HepG2 (cell line): ENCODE data around the gene ANKAR. TPM values are rescaled to one million over a fixed set of nuclear protein-coding genes. Genes with fewer than 3 reads are reported as not detected.

ENCODE experiments used
- AGO2 ChIP-seq: fragments of 200-400 bp; formaldehyde crosslinking; optimal IDR thresholded peaks from 2 replicates; pipeline ENCODE3; 2017; ENCODE audit warnings: mild to moderate bottlenecking, low read depth, low read length, moderate library complexity
- ERF ChIP-seq: IDR thresholded peaks from 2 replicates; pipeline ENCODE4 v1.6.1; 2018; ENCODE audit warnings: missing biosample characterization, missing genetic modification reagents
- ETV6 ChIP-seq: sonication (generic); formaldehyde crosslinking; conservative IDR thresholded peaks from 2 replicates; pipeline ENCODE4 v1.4.0; 2020; ENCODE audit warnings: missing genetic modification reagents
- MAZ ChIP-seq, 2 experiments: sonication (generic) in 1 of 2; formaldehyde crosslinking in 1 of 2; IDR thresholded peaks; 2 replicates each; pipeline versions ENCODE4 v1.5.0 to v1.6.1; 2012 to 2020; ENCODE audit warnings: low read depth in 2 of 2, mild to moderate bottlenecking in 2 of 2, borderline replicate concordance in 1 of 2, improper control_type of control experiment in 1 of 2, low read length in 1 of 2, missing genetic modification reagents in 1 of 2, moderate library complexity in 1 of 2
- NCOA5 ChIP-seq: sonication (generic); formaldehyde crosslinking; IDR thresholded peaks from 2 replicates; pipeline ENCODE4 v1.4.0; 2020; ENCODE audit warnings: missing genetic modification reagents
- NFYB ChIP-seq: sonication (generic); formaldehyde crosslinking; IDR thresholded peaks from 2 replicates; pipeline ENCODE4 v1.4.0; 2020; ENCODE audit warnings: missing genetic modification reagents
- PPARG ChIP-seq: conservative IDR thresholded peaks from 2 replicates; pipeline ENCODE4 v1.6.1; 2016; ENCODE audit warnings: missing biosample characterization, missing genetic modification reagents
- TBL1XR1 ChIP-seq: fragments of 150-350 bp; IDR thresholded peaks from 2 replicates; pipeline ENCODE4 v1.6.1; 2014; ENCODE audit warnings: borderline replicate concordance, low read length; ENCODE audit not compliant: partially characterized antibody
- XRCC5 ChIP-seq: fragments of 200-400 bp; formaldehyde crosslinking; optimal IDR thresholded peaks from 2 replicates; pipeline ENCODE3; 2017; ENCODE audit warnings: mild to moderate bottlenecking, low read length
- ZNF180 ChIP-seq: sonication (generic); formaldehyde crosslinking; IDR thresholded peaks from 2 replicates; pipeline ENCODE4 v1.4.0; 2020; ENCODE audit warnings: low read depth, missing genetic modification reagents, borderline replicate concordance
- ZNF337 ChIP-seq: sonication (generic); formaldehyde crosslinking; IDR thresholded peaks from 2 replicates; pipeline ENCODE4 v1.5.1; 2020; ENCODE audit warnings: missing genetic modification reagents, low read depth, mild to moderate bottlenecking, borderline replicate concordance
- ZNF562 ChIP-seq: sonication (generic); formaldehyde crosslinking; IDR thresholded peaks from 2 replicates; pipeline ENCODE4 v1.8.0; 2022; ENCODE audit warnings: missing genetic modification reagents, borderline replicate concordance
- polyA plus RNA-seq, 8 experiments: library from polyadenylated mRNA; depleted of rRNA in 3 of 8; stranded (reverse) in 7 of 8; unstranded in 1 of 8; fragments of >200 nt; fragmentation: Illumina TruSeq in 4 of 8; extraction: Trizol in 4 of 8; gene quantifications; 2 replicates each; pipeline versions ENCODE4 v1.2.1 to v1.2.3, GENCODE V29; 2011 to 2016; ENCODE audit warnings: low read depth in 4 of 8, missing spikeins in 1 of 8, mixed read lengths in 1 of 8; ENCODE audit not compliant: insufficient read depth in 1 of 8
- total RNA-seq, 5 experiments: library from RNA; depleted of rRNA; stranded (reverse); fragments of >200 nt; fragmentation: Illumina TruSeq; extraction: Trizol; gene quantifications; 2 replicates each; pipeline ENCODE4 v1.2.3, GENCODE V29; 2016; ENCODE audit warnings: low read depth in 1 of 5
- TF ChIP-seq, protein P1 (sequence below): IDR thresholded peaks from 2 replicates; pipeline ENCODE4 v1.6.1; 2016; ENCODE audit warnings: mild to moderate bottlenecking
- TF ChIP-seq, protein P2 (sequence below): sonication (generic); formaldehyde crosslinking; IDR thresholded peaks from 2 replicates; pipeline ENCODE4 v1.4.0; 2020; ENCODE audit warnings: mild to moderate bottlenecking, missing genetic modification reagents, borderline replicate concordance
- TF ChIP-seq, protein P3 (sequence below): sonication (generic); formaldehyde crosslinking; IDR thresholded peaks from 2 replicates; pipeline ENCODE4 v1.8.0; 2022; ENCODE audit warnings: mild to moderate bottlenecking, missing genetic modification reagents, borderline replicate concordance
- TF ChIP-seq, protein P4 (sequence below): sonication (generic); formaldehyde crosslinking; IDR thresholded peaks from 2 replicates; pipeline ENCODE4 v1.4.0; 2020; ENCODE audit warnings: mild to moderate bottlenecking, missing genetic modification reagents
- TF ChIP-seq, protein P5 (sequence below): sonication (generic); formaldehyde crosslinking; IDR thresholded peaks from 2 replicates; pipeline ENCODE4 v1.4.0; 2020; ENCODE audit warnings: missing genetic modification reagents

ANKAR gene
- total and polyA plus RNA-seq, 2 of the 13 experiments (the other 11 are each of a cell fraction or from before 2014, with no cell fraction given), result 3.6 to 5.0 TPM

DNA sequence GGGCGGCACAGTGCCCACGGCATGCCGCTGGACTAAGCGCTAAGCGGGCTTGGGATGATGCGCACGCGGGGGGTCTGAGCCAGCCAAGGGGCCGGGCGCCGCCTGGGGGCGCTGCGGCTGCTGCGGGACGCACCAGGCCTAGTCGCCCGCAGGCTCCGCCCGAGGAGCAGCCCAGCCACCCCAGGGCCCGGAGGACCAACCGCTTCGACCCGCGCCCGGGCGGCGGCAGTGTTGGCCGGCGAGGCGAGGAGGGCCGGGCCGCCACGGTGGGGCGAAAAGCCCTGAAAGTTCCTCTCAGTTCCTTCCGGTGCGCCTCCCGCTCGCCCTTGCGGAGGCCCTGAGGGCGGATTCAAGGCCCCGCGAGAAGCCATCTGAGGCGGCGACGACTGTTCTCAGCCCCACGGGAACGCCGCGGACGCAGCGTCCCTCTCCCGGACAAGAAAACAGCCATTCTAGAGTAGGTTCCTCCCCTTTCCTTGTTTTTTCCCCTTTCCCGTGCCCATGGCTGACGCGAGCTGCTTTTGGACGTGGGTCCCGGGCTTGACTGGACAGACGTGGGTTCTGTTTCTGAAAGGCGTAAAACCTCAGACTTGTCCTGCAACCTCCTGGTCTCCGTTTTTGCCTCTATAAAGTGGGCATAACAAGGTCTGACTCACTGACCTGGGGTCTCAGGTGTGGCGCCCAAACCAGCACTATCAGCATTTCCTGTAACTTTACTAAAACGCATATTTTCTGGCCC lies at the start of gene ANKAR (continued):
- TF ChIP-seq ETV6 (CRISPR knock-in tag) (peak; percentile 83), AGO2 (peak; percentile 84), ERF (CRISPR knock-in tag) (peak; percentile 97), PPARG (peak; percentile 82), ZNF337 (CRISPR knock-in tag) (no peak), ZNF562 (CRISPR knock-in tag) (peak; percentile 79; the same call in 1 of the 2 replicates), XRCC5 (peak; percentile 99), NFYB (no peak), MAZ (IDR thresholded peaks at IDR 0.05; ENCODE audit: borderline replicate concordance, low read depth, low read length) (peak; percentile 86), MAZ (CRISPR knock-in tag; IDR thresholded peaks at IDR 0.05; ENCODE audit: low read depth) (peak; percentile 96), TBL1XR1 (no peak), ZNF180 (CRISPR knock-in tag) (no peak), NCOA5 (CRISPR knock-in tag) (peak; percentile 85; the same call in 1 of the 2 replicates)
- TF ChIP-seq, protein P1, sequence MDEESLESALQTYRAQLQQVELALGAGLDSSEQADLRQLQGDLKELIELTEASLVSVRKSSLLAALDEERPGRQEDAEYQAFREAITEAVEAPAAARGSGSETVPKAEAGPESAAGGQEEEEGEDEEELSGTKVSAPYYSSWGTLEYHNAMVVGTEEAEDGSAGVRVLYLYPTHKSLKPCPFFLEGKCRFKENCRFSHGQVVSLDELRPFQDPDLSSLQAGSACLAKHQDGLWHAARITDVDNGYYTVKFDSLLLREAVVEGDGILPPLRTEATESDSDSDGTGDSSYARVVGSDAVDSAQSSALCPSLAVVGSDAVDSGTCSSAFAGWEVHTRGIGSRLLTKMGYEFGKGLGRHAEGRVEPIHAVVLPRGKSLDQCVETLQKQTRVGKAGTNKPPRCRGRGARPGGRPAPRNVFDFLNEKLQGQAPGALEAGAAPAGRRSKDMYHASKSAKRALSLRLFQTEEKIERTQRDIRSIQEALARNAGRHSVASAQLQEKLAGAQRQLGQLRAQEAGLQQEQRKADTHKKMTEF, result peak; percentile 98
- TF ChIP-seq, protein P2, sequence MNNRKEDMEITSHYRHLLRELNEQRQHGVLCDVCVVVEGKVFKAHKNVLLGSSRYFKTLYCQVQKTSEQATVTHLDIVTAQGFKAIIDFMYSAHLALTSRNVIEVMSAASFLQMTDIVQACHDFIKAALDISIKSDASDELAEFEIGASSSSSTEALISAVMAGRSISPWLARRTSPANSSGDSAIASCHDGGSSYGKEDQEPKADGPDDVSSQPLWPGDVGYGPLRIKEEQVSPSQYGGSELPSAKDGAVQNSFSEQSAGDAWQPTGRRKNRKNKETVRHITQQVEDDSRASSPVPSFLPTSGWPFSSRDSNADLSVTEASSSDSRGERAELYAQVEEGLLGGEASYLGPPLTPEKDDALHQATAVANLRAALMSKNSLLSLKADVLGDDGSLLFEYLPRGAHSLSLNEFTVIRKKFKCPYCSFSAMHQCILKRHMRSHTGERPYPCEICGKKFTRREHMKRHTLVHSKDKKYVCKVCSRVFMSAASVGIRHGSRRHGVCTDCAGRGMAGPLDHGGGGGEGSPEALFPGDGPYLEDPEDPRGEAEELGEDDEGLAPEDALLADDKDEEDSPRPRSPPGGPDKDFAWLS (CRISPR knock-in tag), result no peak
- TF ChIP-seq, protein P3, sequence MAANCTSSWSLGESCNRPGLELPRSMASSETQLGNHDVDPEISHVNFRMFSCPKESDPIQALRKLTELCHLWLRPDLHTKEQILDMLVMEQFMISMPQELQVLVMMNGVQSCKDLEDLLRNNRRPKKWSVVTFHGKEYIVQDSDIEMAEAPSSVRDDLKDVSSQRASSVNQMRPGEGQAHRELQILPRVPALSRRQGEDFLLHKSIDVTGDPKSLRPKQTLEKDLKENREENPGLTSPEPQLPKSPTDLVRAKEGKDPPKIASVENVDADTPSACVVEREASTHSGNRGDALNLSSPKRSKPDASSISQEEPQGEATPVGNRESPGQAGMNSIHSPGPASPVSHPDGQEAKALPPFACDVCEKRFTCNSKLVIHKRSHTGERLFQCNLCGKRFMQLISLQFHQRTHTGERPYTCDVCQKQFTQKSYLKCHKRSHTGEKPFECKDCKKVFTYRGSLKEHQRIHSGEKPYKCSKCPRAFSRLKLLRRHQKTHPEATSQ, result peak; percentile 98
- TF ChIP-seq, protein P4, sequence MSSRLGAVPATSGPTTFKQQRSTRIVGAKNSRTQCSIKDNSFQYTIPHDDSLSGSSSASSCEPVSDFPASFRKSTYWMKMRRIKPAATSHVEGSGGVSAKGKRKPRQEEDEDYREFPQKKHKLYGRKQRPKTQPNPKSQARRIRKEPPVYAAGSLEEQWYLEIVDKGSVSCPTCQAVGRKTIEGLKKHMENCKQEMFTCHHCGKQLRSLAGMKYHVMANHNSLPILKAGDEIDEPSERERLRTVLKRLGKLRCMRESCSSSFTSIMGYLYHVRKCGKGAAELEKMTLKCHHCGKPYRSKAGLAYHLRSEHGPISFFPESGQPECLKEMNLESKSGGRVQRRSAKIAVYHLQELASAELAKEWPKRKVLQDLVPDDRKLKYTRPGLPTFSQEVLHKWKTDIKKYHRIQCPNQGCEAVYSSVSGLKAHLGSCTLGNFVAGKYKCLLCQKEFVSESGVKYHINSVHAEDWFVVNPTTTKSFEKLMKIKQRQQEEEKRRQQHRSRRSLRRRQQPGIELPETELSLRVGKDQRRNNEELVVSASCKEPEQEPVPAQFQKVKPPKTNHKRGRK, result no peak
- TF ChIP-seq, protein P5, sequence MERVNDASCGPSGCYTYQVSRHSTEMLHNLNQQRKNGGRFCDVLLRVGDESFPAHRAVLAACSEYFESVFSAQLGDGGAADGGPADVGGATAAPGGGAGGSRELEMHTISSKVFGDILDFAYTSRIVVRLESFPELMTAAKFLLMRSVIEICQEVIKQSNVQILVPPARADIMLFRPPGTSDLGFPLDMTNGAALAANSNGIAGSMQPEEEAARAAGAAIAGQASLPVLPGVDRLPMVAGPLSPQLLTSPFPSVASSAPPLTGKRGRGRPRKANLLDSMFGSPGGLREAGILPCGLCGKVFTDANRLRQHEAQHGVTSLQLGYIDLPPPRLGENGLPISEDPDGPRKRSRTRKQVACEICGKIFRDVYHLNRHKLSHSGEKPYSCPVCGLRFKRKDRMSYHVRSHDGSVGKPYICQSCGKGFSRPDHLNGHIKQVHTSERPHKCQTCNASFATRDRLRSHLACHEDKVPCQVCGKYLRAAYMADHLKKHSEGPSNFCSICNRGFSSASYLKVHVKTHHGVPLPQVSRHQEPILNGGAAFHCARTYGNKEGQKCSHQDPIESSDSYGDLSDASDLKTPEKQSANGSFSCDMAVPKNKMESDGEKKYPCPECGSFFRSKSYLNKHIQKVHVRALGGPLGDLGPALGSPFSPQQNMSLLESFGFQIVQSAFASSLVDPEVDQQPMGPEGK, result peak; percentile 84; the same call in 1 of the 2 replicates
